GM12873 (cell line): Measurements from ENCODE around the gene CYSTM1.

ENCODE experiments used
- TF ChIP-seq, protein P1 (sequence below): IDR thresholded peaks from 2 replicates; pipeline ENCODE4 v1.5.1; 2012; ENCODE audit warnings: low read depth, mild to moderate bottlenecking, moderate library complexity, low read length, control low read depth; ENCODE audit not compliant: insufficient read depth; ENCODE audit errors: missing control alignments

Gene CYSTM1

GRCh38 chr5:140142856-140143255, 32.1 kb upstream of the CYSTM1 start:
- TF ChIP-seq, protein P1, sequence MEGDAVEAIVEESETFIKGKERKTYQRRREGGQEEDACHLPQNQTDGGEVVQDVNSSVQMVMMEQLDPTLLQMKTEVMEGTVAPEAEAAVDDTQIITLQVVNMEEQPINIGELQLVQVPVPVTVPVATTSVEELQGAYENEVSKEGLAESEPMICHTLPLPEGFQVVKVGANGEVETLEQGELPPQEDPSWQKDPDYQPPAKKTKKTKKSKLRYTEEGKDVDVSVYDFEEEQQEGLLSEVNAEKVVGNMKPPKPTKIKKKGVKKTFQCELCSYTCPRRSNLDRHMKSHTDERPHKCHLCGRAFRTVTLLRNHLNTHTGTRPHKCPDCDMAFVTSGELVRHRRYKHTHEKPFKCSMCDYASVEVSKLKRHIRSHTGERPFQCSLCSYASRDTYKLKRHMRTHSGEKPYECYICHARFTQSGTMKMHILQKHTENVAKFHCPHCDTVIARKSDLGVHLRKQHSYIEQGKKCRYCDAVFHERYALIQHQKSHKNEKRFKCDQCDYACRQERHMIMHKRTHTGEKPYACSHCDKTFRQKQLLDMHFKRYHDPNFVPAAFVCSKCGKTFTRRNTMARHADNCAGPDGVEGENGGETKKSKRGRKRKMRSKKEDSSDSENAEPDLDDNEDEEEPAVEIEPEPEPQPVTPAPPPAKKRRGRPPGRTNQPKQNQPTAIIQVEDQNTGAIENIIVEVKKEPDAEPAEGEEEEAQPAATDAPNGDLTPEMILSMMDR = no peak

DNA sequence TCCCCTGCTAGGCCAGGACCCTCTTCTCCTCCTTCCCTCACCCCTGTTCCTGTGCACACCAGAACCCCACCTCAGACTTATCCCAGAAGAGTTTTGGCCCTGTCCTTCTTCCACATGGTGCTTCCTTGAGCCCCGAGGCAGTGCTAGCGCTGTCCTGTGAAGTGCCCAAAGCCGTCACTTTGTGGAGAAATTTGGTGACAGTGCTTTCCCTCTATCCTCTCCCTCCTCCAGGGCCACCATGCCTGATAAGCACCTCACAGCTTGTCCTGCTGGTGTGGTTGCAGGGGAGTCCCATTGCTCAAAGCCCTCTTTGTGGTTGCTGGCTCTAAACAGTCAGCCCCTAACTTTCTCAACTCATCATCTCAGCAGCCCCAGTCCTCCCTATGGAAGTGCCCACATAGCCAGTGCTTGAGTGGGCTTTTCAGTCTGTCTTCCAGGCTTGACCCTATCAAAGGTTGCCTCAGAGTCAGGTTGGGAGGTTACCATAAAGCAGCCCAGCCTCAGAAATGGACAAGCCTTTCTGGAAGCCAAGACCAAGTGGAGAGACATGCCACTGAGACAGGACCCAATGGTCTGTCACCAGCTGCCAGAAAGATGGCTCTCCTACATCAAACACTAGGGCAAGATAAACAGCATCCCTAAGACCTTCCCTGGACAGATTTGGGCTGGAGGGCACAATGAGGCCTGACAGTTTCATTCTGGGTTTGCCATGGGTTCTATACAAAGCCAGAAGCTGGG, 31.3 kb upstream of the CYSTM1 start:
- TF ChIP-seq, protein P1 = no peak

DNA sequence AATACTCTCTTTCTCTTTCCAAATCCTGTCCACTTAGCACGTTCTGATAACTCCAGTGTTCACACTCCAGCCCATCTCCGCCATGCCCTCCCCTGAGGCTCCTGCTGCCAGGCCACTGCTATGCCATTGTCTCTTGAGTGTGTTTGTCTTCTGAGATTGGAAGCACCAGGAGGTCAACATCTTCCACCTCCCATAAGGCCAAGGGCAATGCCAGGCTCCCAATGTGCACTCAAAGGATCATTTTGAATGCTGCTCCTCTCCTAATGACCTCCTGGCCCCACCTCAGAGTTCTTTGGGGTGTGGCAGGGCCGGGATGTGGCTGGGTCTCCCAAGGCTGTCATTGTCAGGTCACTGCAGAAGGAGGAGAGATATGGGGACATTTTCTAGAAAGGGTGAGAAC, 29.7 kb upstream of the CYSTM1 start:
- TF ChIP-seq, protein P1 = no peak

DNA sequence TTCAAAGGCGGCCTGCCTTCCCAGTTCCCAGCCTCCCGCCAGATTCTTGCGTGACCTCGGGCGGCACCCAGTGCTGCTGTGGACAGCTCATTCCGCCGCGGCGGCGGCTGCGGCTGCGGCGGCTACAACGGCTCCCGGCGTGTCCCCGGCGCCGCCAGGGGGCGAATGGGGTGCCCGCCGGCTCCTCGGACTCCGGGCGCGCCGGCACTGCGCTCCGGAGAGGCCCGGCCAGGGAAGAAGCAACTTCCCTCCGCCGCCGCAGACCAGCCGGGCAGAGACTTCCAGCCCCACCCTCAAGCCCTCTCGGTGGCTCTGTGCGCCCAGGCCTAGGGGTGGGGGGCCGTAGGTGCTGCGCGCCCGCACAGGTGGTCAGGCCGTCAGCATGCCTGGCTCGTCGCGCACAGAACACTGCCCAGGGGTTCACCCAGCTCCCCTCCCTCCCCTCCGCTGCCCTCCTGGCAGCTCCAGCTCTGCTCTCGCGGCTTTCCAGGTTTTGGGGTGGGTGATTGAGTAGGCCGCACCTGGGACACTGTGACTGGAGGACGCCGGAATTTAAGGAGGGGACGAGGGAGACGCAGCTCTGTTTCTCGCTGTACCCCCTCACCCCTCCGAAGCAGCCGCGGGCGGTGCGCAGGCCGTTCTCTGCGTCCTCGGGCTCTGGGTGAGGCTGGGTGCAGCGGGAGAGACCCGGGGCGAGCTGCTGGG, 29.0 kb upstream of the CYSTM1 start:
- TF ChIP-seq, protein P1 = peak; percentile 58

DNA sequence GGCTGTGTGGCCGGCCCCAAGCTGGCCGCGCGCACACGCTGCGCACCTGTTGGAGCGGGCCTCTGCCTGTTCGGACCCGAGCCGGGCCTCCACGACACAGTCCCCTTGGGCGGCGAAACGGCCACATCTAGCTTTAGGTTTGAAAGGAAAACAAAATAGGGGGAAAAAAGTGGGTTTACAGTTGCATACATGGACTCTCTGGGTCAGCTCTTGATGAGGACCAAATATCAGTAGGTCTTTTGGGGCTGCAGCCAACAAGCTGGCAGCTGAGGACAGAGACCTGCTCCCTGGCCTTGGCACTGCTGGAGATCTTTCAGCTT, 28.5 kb upstream of the CYSTM1 start:
- TF ChIP-seq, protein P1 = no peak

- TF ChIP-seq, protein P1 = no peak
Observed at GRCh38 chr5:140147460-140147859, 27.5 kb upstream of the CYSTM1 start.

- TF ChIP-seq, protein P1 = no peak
Observed at GRCh38 chr5:140148508-140148907, 26.5 kb upstream of the CYSTM1 start.
